GM10266 (cell line): ENCODE measurements around the gene SLC24A1.
"Not testable (repeated sequence)": the region's sequence is repeated elsewhere in the genome, so short reads cannot be mapped to it uniquely, and the experiment has no call there.

Experiments used
- DNase-seq: peaks from one replicate; pipeline ENCODE4 v3.0.0; 2012; ENCODE audit errors: extremely low spot score
- CTCF ChIP-seq: IDR thresholded peaks from 2 replicates; pipeline ENCODE4 v1.5.1; 2012; ENCODE audit warnings: mild to moderate bottlenecking, low read depth; ENCODE audit not compliant: control insufficient read depth, insufficient read depth; ENCODE audit errors: missing control alignments

SLC24A1 gene

DNA sequence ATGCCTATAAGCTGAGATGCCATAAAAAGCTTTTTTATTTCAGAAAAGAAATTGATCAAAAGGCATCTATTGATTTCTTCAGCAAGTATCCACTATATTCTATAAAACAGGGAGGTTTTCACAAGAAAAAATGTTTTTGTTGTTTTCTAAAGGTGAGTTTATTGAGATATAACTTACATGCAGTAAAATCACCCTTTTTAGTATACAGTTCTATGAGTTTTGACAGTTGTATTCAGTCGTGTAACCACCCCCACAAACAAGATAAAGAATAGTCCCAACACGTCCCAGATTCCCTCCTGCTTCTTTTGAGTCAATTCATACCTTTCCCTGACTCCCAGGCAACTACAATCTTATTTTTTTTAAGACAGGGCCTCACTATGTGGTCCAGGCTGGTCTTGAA, 18.6 kb upstream of the SLC24A1 start:
- no peak for DNase-seq
- no peak for TF ChIP-seq CTCF

DNA sequence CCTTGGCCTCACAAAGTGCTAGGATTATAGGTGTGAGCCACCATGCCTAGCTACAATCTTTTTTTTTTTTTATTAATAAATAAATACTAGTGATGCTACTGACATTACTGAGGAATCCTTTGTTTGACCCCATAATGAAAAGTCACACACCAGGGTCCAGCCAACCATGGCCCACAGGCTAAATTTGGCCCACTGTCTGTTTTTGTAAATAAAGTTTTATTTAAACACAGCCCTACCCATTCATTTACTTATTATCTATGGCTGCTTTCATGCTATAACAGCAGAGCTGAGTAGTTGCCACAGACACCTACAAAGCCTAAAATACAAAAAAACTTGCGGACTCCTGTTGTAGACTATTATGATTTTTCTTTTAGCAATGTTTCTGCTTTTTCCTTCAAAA, 18.2 kb upstream of the SLC24A1 start:
- no peak for DNase-seq
- TF ChIP-seq CTCF: no peak

- peak; percentile 95 for DNase-seq
- TF ChIP-seq CTCF: peak; percentile 79
Observed at GRCh38 chr15:65610871-65611718, 10.6 kb upstream of the SLC24A1 start, which contains the start of gene INTS14. INTS14 (minus strand) TSS chr15:65611131; CDS start chr15:65607380, 3,751 bp downstream.

GRCh38 chr15:65611888-65612615, 9.7 kb upstream of the SLC24A1 start:
- peak; percentile 16 for DNase-seq
- TF ChIP-seq CTCF: no peak

DNA sequence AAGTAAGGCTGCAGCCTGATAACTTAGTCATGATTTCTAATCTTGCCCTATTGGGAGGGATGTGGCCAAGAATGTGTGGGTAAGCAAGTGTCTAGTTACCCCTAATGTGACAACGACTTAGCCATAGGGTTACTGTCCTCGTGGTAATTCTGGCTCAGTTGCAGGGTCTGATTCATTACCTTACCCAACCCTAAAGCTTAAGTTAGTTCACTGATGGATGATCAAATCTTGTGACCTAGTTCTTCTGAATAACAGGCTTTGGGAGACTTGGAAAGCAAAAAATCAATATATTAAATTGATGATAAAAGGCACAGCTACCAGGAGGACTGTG, 9.2 kb upstream of the SLC24A1 start:
- DNase-seq: no peak
- TF ChIP-seq CTCF: no peak

- DNase-seq: no peak
- no peak for TF ChIP-seq CTCF
Observed at GRCh38 chr15:65612949-65613744, 8.6 kb upstream of the SLC24A1 start.

- DNase-seq: not testable (repeated sequence)
Observed at GRCh38 chr15:65615887-65616286, 5.9 kb upstream of the SLC24A1 start.
